CD4-positive, alpha-beta T cell treated with Interleukin-2 at 100 ng/mL for 4 hours (primary cell): ENCODE results near the gene CAMTA1.

ENCODE experiments used
- DNase-seq: peaks from one replicate; pipeline ENCODE4 v3.0.0-alpha.2; 2020; ENCODE audit warnings: low spot score

CAMTA1 gene

DNA sequence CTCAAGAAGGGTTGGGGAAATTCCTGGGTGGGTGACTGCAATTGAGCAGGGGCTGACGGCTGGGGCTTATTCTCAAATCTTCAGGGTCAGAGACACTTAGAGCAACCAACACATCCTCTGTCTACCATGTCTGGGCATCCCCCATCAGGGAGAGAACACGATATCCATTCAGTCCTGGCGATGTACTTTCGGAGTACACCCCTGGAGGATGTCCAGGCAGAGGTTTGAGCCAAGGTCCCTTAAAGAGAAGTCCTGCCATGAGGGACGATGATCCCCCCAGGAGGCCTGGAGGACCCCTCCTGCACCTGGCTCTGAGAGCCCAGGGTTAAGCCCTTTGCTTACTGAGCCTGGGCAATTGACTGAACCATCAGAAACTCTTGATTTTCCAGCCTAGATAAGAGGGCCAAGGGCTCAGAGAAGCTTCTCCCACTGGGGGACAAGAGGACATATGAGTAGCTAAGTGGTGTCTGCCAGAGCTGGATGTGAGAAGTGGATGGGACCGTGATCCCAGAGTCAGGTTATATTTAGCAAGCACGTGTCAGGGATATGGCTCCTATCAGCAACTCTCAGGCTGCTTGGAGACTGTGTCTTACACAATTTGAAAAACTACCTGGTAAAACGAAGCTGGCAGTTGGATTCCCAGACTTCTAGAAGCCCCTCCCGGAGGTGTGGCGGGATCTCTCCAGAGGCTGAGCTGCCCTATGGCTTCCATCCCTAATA lies 732.5 kb downstream of the CAMTA1 start:
- DNase-seq: no peak

DNA sequence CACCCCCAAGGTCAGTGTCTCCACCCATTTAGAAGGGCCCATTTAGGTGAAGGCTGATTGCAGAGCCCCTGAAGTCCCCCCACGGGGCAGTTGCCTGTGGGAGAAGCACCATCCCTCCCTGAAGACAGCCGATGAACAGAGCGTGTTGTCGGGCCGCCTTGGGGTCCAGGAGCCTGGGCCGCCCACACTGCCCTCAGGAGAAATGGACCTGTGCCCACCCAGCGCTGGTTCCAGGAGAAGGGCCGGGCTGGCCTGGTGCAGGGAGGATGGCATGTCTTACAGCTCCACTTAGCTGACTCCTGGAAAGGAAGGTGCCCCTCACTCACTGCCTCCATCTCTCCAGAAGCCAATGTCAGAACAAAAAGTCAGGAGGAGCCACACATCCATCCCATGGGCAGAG lies 733.2 kb downstream of the CAMTA1 start:
- no peak for DNase-seq

DNA sequence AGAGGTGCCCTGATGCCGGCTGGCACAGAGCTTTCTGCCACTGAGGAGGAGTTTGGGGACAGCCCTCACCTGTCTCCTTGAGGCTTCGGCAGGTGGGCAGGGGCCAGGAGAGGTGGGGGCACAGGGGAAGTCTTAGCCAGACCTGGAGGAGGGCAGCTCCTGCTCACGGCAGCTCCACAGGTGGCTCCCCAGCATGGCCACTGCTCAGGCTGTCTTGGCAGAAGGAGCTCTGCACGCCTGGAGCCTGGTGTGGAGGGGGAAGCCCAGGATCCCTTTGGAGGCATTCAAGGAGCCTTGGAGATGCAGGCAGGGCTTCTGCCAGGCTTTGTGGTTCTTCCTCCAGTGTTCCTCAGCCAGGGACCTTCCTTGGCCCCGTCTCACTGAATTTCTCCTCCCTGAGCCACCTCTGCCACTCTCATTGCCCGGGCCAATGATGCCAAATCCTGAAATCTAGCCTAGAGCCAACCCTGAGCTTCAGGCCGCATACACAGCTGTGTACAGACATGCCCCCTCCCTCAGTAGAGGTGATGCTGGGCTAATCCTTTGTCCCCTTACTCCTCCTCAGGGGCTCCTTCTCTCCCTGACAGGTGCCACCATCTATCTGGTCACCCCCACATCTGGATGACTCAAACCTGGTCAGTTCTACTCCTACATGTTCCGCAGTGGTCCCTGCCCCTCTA lies 734.1 kb downstream of the CAMTA1 start:
- no peak for DNase-seq

DNA sequence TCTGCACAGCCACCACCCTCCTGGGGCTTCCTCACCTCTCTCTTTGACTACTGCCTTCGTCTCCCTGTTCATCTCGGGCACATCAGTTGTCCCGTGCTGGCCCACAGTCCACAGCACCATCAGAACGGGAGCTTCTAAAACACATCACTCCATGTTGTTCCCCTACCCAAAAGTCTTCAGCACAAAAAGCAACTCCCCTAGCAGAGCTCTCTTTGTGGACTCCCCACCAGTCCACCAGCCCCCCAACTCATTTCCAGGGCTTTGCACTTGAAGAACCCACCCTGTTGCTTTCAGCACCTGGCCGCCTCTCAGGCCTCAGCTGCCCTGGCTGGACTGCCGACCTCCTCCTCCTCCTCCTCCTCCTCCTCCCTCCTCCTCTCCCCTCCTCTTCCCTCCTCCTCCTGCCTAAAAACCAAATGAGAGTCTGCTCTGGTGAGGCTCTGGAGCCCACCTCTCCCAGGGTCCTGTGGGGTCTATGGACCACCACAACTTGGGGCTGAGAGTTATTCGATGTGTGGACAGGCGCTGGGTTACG lies 734.7 kb downstream of the CAMTA1 start:
- no peak for DNase-seq

DNA sequence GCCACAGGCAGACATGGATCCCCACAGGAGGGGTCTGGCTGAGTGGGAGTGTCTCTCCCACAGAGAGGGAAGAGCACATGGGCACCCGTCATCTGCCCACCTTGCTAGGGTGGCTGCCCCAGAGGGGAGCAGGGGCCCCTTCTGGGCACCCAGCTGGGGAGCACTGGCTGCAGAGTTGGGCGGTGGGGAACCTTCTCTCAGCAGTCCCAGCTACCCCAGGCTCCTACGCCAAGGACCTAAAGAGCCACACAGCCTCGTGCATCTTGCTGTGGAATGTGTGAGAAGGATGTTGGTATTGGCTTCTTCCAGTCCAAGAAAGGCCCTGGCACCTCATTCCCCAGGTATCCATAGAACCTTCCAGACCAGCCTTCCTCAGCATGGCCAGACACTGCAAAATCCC lies 735.2 kb downstream of the CAMTA1 start:
- no peak for DNase-seq

DNA sequence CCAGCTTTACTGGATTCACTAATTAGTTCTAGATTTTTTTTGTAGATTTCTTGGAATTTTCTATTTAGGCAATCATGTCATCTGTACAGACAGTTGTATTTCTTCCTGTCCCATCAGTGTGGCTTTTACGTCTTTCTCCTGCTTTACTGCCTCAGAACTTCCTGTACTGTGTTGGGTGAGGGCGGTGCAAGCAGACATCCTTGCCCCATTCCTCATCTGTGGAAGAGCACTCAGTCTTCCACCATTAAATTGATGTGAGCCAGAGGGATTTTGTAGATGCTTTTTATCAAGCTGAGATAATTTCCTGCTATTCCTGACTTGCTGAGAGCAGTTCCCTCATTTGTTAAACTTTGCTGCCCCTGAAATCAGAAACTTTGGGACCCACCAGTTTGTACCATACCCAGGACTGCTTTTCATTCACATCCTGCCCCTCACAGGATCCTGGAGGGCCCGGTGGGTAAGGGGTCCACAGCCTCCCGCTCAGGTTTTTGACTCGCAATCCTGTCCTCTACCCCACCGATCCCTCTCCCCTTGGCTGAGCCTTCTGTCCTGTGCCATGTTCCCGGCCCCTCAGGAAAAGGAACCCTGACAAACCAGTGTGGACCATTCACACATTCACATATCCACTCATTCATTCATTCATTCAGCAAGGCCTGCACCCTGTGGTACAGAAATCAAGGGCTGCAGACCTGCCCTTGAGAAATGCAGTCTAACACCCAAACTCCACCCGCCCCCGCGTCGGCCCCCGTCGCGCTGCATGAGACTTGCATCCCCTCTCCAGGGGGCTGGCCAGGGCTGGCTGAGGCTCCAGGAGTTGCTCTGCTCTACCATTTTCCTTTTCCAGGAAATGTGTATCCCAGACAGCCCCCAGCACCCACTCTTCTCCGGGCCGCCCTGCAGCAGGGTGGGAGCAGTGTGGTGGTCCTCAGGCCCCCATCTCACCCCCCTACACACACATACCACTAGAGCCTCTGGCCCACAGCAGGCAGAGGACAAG lies 739.4 kb downstream of the CAMTA1 start:
- no peak for DNase-seq

DNA sequence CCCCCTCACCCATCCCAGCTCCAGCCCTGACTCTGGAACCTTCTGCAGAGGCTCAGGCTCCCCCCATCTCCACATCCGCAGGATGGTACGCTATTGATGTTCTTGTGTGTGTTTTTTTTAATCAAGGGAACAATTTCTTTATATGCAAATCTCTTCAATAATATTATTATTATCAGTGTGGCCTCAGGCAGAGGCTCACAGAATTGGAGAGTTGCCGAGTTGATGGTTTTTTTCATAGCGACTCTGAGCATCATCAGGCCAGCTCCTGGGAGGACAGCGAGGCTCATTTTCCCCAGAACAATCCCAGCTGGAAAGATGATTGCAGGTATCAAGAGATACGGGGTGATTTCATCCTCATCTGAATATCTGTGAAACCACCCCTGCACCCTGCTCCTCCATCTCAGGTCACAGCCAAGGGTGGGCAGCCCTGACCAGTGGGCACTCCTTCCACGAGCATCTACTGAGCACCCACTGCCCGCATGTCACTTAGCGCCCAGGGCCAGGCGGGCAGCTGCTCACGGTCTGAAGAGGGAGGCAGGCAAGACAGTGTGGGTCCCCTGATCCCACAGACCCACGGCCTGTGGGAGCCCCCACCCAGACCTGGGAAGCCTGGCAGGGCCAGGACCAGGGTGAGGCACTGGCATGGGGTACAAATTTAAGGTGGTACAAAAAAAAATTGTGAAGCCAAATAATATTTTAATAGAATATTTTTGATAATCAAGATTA lies 740.2 kb downstream of the CAMTA1 start:
- DNase-seq: no peak

DNA sequence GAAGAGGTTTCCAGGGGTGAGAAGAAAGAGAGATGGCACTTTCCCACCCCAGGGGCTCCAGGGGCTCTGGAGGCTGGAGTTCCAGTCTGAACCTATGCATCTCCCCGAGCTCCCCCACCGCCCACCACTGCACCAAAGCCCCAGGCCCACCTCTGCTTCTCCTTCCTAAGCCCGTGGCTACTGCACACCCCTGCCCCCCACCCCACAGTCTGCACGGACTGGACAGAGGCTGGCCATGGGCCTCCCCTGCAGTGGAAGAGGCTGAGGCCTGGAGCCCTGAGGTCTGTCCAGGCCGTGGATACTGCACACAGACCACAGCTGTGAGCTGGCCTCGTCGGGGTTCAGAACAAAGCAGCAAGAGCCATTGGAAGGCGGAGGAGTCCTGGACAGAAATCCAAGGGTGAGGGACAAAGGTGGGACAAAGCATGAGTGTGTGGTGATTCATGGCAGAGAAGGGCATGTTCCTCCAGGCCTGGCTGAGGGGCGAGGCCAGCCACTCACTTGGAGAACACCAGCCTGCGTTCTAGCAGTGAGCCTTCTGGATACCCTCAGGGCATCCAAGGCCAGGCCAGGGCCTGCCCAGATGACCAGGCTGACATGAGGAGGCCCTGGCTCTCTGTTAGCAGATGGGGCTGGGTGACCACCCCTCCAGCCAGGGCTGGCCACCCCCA lies 741.1 kb downstream of the CAMTA1 start:
- no peak for DNase-seq

DNA sequence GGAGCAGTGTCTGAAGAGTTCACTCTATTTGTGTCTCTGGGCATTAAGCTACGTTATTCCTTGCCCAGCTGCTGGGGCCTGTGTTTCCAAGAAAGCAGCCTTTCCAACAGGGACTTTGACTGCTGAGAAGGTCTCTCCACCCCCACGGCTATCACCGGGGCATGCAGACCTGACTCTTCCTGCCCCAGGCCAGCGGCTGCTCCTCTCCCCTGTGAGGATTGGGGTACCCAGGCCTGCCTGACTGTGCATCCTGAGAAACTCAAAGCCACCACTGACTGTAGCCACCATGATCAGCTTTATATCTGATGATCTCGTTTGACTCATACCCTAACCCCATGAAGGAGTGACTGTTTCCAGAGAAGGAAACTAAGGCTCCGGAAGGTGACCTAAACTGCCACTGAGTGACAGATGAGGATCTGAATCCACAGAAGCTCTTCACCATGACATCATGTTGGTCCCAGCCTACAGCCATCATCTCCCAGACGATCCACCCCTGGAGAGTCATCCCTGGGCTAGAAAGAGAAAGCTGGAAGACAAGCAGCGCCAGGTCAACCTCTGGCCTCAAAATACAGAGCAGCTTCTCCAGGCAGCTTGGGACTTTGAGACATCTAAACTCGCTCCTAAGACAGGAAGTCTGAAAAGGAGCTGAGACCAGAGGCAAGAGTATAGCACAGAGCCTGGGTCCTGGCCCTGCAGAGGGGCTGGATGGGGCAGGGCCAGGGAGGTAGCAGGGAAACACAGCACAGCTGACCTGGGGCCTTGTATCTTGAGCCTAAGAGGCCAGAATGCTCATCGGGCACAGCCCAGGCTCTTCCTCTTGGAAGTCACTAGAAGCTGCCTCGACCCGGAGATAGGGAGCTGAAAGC lies 741.8 kb downstream of the CAMTA1 start:
- DNase-seq: no peak

DNA sequence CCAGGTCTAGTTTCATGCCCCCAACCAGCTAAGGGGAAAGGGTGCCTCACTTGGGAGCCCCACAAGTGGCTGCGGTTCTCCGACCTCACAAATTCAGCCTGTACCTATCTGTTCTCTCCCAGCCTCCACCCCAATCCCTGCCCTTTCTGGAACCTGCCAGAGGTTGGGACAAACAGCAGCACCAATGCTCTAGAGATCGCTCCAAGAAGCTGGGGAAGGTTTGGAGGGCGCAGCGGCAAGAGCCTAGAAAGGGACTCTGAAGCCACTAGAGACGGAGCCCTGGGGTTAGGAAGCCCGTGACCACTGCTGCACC lies 742.4 kb downstream of the CAMTA1 start:
- DNase-seq: no peak

DNA sequence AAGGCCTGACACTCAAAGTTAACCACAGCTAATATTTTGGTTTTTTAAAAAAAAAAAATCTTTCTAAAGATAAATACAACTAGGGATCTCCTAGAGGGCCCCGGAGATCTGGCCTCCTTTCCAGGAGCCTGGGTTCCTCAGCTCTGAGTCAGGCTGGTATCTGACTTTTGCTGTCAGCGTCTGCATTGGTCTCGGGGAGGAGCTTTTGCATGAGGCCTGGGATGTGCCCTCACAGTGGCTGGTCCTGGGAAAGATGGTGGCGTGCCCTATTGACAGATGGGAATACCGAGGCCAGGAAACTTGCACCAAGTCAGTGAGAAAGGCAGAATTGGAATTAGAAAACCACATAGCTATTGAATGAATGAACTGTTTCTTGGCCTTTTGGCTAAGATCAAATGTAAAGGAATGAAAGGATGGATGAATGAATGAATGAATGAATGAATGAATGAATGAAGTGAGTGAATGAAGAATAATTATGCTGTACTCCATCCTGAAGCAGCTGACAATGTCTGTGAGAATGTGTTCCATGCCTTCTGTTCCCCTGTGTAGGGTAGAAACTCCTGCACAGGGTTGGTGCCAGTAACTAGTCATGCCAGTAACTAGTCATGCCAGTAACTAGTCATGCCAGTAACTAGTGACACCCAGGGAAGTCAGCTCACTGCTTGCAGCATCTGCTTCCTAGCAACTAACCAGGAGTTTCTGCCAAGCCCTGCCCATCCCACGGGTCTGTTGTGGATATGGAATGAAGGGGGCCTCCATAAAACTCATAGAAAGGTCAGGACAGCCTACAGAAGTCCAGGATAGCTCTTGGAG lies 743.3 kb downstream of the CAMTA1 start:
- no peak for DNase-seq

DNA sequence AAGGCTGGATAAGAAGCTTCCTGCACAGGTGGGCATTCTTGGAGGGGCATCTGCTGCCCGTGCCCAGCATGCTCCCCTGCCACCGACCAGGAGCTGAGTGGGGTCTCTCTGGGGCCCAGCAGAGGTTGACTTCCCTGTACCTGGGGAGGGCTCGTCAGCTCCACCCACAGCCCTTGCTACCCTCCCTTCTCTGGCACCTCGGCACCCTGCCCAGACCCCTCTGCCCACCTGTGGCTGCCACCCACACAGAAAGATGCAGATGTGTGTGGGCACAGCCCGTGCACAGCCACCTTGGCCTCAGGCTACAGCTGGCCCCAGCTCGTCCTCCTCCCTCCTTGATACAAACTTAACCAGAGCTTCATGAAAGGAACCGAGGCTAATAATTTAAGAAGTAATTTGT lies 744.7 kb downstream of the CAMTA1 start:
- no peak for DNase-seq

DNA sequence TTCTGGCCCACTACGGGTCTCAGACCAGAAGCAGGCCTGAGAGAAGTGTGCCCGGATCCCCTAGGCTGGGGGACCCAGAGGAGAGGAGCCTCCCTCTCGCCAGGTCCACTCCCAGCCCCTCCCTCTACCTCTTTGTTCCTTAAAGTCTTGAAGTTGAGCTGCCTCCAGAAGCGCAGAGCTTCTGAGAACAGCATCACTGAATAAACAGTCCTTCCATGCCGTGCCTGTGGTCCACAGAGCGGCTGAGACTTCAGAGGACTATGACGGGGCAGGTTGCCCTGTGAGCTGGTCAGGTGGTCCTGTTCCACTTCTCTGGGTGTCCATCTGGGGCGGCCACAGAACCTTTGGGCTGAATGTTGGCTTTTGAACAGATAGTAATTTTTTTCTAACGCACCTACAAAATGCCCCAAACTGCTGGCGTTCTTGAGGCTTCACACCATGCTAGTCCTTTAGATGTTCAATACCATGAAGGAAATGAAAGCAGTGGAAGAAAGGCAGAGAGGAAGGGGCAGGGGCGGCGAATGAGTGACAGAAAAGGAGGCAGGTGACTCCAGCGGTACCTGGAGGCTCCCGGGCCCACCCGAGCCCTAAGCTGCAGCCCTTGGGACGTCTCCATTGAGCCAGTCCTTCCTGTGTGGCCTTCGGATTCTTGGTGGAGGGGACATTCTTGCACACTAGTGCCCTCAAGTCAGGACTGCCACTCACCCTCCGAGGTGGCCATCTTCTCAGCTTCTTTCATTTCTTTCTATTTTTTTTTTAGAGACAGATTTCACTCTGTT lies 746.5 kb downstream of the CAMTA1 start:
- DNase-seq: no peak

DNA sequence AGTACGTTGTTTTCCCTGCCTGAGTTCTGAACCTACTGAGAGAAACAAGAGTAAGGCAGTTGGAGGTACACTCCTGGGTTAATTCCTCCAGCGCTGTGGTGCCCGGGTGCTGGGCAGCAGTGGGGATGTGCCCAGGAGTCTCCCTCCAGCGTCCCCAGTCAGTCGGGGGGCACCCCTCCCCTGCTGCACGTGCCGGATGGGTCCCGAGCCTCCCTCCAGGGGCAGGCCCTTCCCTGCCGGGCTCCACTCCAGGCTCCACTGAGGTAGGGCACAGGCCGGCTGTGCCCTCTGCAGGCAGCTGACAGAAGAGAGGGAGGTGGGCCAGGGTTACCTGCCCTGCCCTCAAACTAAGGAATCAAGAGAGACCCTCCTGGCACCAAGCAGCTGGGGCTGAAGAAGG lies 747.8 kb downstream of the CAMTA1 start:
- no peak for DNase-seq

DNA sequence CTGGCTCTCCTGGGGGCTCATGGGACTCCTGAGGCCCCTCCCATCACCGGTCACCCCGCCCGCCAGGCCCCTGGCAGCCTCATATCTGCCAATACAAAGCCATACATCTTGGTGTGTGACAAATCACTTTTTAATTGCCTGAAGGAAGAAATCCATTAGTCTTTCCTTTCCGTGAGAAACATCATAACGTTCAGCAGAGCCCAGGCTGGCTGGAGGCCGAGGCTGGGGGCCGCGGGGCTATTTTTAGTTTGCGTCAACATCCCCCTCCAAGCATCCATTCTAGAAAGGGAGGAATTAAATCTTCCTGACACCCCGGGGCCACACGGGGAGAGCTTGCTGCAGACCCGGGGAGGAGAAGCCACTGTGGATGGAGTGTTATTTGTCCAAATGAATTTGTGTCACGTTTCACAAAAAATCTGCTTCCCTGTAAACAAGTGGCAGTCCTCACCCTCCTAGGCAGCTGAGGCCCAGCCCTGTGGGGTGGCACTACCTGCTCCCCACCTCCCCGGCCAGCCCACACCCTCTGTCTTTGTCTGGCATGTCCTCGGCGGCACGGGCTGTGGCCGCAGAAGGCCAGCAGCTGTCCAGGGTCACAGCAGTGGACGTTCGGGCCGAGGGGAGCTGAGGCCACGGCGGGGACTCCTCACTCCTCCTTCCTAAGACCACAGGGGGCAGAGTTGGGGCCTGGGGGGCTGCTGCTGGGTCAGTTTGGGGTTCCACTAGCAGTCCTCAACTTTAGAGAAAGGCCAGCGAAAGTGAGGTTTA lies 749.0 kb downstream of the CAMTA1 start:
- DNase-seq: no peak

DNA sequence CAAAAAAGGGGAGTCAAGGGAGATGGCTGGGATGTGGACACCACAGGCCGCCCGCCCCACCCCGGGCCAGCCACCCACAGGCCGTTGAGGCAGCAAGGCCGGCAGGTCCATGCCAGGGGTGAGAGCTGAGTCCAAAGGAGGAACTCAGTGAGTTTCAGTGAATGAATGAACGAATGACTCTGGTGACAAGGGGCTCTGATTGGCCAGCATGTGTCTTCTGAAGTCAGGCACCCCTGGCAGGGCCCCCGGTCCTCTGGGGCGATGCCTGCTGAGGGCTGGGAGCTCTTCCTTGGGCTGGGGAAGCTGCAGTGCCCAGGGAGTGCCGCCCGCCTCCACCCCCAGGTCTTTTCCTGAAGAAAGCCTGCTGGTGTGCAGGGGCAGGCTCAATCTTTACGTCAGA lies 749.8 kb downstream of the CAMTA1 start:
- DNase-seq: no peak

DNA sequence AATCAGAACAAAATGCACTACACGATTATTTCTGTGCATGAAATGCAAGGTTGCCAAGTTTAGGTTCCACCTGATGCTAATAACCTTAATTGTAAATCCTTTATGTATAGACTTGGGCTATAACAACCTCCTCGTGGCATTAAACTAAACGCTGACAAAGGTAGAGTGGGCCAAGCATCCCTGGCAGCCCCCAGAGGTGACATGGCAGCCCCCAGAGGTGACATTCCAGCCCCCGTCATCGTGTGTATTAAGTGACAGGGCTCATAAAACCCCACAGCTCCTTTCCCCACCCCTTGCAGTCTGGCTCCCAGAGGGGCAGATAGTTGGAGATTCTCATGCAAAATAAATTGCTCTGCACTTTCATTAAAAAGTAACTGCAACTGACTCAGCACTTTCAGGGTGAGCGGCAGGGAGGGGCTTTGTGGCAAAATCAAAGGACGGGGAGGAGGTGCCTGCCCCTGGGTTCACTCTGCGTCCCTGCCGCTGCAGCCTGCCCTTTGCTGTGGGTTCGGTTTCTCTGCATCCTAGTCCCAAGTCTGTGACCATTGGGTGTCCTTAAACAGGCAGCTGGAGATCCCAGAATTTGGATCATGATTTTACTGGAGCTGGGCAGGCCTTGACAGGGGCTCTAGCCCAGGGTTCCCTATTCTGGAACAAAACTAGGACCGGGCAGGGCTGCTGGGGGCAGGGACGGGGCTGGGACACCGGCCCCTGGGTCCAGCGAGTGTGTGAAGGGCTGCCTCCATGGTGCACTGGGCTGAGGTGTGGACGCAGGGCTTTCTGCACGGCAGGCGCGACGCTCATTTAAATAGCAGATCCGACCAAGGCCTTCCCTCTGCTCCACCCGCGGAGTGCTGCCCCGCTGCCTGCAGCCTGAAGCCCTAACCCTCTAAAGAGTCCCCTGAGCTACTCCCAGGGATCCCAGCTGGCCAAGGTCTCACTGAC lies 751.0 kb downstream of the CAMTA1 start:
- DNase-seq: no peak
